OCI-LY7 (cell line): Measurements from ENCODE around the gene TSEN15. TPM values are rescaled to one million over a fixed set of nuclear protein-coding genes. Genes with fewer than 3 reads are reported as not detected.

ENCODE experiments used
- BruUV-seq: library from RNA; stranded (reverse); fragments of 400-500 nt; replicated peaks from 2 replicates; lab custom pipeline; 2021; lab: Mats Ljungman, UMichigan
- CTCF ChIA-PET: fragments of 300-600 bp; sonication (Branson Sonifier 250); formaldehyde crosslinking; loops from one replicate; lab custom pipeline; 2022; ENCODE audit warnings: antibody characterized with exemption; ENCODE audit not compliant: unreplicated experiment; lab: Charles Lee
- POLR2A ChIA-PET: fragments of 300-600 bp; sonication (Branson Sonifier 250); formaldehyde crosslinking; loops from one replicate; lab custom pipeline; 2022; ENCODE audit warnings: antibody characterized with exemption; lab: Charles Lee
- DNase-seq: peaks from one replicate; pipeline ENCODE4 v3.0.0-alpha.2; 2015; ENCODE audit warnings: low spot score
- H2AFZ ChIP-seq: fragments of 200-600 bp; sonication (generic), shearing (Covaris generic); 2 replicates; pipeline ENCODE4 v1.6.1; 2014; ENCODE audit warnings: mild to moderate bottlenecking, antibody characterized with exemption, low read length, moderate library complexity
- H3K27ac ChIP-seq: fragments of 200-600 bp; sonication (generic); 2 replicates; pipeline ENCODE4 v1.5.1; 2014; ENCODE audit warnings: mixed run types, low read depth, mild to moderate bottlenecking, moderate library complexity, low read length, inconsistent platforms; ENCODE audit not compliant: poor library complexity, severe bottlenecking
- H3K36me3 ChIP-seq: fragments of 200-600 bp; sonication (generic); 2 replicates; pipeline ENCODE4 v1.6.1; 2014; ENCODE audit warnings: mild to moderate bottlenecking, antibody characterized with exemption, low read length, moderate library complexity, mixed read lengths; ENCODE audit not compliant: insufficient read depth
- H3K4me1 ChIP-seq: fragments of 200-600 bp; sonication (generic); 2 replicates; pipeline ENCODE4 v1.5.1; 2014; ENCODE audit warnings: mild to moderate bottlenecking, low read length; ENCODE audit not compliant: insufficient read depth, poor library complexity, severe bottlenecking
- H3K4me2 ChIP-seq: fragments of 200-600 bp; sonication (generic); 2 replicates; pipeline ENCODE4 v1.6.1; 2014; ENCODE audit warnings: mild to moderate bottlenecking, low read length
- H3K4me3 ChIP-seq: fragments of 200-600 bp; sonication (generic); 2 replicates; pipeline ENCODE4 v1.5.1; 2014; ENCODE audit warnings: mild to moderate bottlenecking, low read depth, low read length; ENCODE audit not compliant: poor library complexity, severe bottlenecking
- H3K79me2 ChIP-seq: fragments of 200-600 bp; sonication (generic); 2 replicates; pipeline ENCODE4 v1.6.1; 2016; ENCODE audit warnings: low read depth, mild to moderate bottlenecking, low read length, moderate library complexity, mixed read lengths; ENCODE audit not compliant: insufficient read depth
- H3K9me2 ChIP-seq: fragments of 200-600 bp; sonication (generic); 2 replicates; pipeline ENCODE4 v1.6.1; 2016; ENCODE audit warnings: mild to moderate bottlenecking, low read length, mixed read lengths; ENCODE audit not compliant: insufficient read depth
- H3K9me3 ChIP-seq: fragments of 200-600 bp; sonication (generic); 2 replicates; pipeline ENCODE4 v1.6.1; 2014; ENCODE audit warnings: mild to moderate bottlenecking, mixed run types, low read length, mixed read lengths
- H4K20me1 ChIP-seq: fragments of 200-600 bp; sonication (generic); 2 replicates; pipeline ENCODE4 v1.6.1; 2014; ENCODE audit warnings: mild to moderate bottlenecking, antibody characterized with exemption, low read length, moderate library complexity, mixed read lengths; ENCODE audit not compliant: insufficient read depth
- EZH2phosphoT487 ChIP-seq: fragments of 200-600 bp; sonication (generic); IDR thresholded peaks from 2 replicates; pipeline ENCODE4 v1.6.1; 2018; ENCODE audit warnings: low read depth, borderline replicate concordance, mild to moderate bottlenecking, mixed run types, antibody characterized with exemption, low read length, moderate library complexity, mixed read lengths
- intact Hi-C: fragments of 100-400 bp; cut with micrococcal nuclease; formaldehyde crosslinking; loops from one replicate; pipeline ENCODE4 v1.10.0; 2022; ENCODE audit not compliant: unreplicated experiment
- total RNA-seq, 2 experiments: library from RNA; depleted of rRNA in 1 of 2; stranded (reverse); fragments of >200 nt in 1 of 2; shearing (Covaris generic) in 1 of 2; gene quantifications; 2 replicates each; pipeline ENCODE4 v1.2.3, GENCODE V29; 2014 to 2022
- TF ChIP-seq, protein P1 (sequence below): fragments of 200-600 bp; sonication (generic); conservative IDR thresholded peaks from 2 replicates; pipeline ENCODE4 v1.5.1; 2014; ENCODE audit warnings: mild to moderate bottlenecking, antibody characterized with exemption, low read length, moderate library complexity, mixed read lengths

Gene TSEN15
- total RNA-seq, 2 experiments from 2014 or later: 42.5 to 45.1 TPM

GRCh38 chr1:184033711-184034167 lies 17.8 kb upstream of the TSEN15 start:
- no peak for TF ChIP-seq EZH2phosphoT487
- TF ChIP-seq, protein P1, sequence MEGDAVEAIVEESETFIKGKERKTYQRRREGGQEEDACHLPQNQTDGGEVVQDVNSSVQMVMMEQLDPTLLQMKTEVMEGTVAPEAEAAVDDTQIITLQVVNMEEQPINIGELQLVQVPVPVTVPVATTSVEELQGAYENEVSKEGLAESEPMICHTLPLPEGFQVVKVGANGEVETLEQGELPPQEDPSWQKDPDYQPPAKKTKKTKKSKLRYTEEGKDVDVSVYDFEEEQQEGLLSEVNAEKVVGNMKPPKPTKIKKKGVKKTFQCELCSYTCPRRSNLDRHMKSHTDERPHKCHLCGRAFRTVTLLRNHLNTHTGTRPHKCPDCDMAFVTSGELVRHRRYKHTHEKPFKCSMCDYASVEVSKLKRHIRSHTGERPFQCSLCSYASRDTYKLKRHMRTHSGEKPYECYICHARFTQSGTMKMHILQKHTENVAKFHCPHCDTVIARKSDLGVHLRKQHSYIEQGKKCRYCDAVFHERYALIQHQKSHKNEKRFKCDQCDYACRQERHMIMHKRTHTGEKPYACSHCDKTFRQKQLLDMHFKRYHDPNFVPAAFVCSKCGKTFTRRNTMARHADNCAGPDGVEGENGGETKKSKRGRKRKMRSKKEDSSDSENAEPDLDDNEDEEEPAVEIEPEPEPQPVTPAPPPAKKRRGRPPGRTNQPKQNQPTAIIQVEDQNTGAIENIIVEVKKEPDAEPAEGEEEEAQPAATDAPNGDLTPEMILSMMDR: no peak
- DNase-seq: no peak
- Histone ChIP-seq H3K79me2 (no peaks in the 10 kb centered on the region), H3K4me2 (no peak overlapping the region), H3K36me3 (no peaks in the 10 kb centered on the region), H3K4me1 (no peaks in the 10 kb centered on the region), H4K20me1 (no peaks in the 10 kb centered on the region), H3K4me3 (no peak overlapping the region), H2AFZ (no peak overlapping the region), H3K9me2 (no peaks in the 10 kb centered on the region), H3K9me3 (no peaks in the 10 kb centered on the region), H3K27ac (no peak overlapping the region)
- BruUV-seq: no TSS peak
- POLR2A ChIA-PET: no interaction called here
- CTCF ChIA-PET: no interaction called here
- intact Hi-C loops: no loop called here

DNA sequence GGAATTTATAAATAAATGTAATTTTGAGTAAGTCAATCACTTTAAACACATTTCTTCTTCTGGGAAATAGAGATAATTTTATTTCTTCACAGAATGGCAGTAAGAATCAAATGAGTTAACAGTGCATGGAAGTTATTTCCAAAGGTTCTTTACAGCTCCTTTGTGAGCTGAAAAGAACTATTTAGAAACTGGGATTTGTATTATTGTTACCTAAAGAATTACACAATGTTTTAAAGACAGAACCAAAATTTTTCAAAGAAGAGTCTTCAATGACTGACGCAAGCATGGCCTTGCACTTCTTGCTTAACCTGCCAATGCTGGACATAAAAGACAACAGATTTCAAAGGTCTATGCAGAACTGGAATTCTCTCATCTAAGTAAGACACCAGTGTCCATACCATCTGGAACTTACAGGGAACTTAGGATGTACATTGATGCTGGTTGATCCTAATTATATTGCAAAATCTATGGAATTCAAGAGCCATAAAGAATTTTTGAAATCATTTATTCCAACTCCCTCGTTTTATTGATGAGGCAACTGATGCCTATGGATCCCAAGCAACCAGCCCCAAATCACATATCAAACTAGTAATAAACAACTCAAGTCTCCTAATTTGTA lies 16.7 kb upstream of the TSEN15 start:
- intact Hi-C loops: no loop called here
- CTCF ChIA-PET: no interaction called here
- TF ChIP-seq, protein P1: no peak
- TF ChIP-seq EZH2phosphoT487: no peak
- Histone ChIP-seq H3K36me3 (no peaks in the 10 kb centered on the region), H3K4me3 (no peak overlapping the region), H4K20me1 (no peaks in the 10 kb centered on the region), H3K9me2 (no peaks in the 10 kb centered on the region), H3K27ac (no peak overlapping the region), H3K4me1 (no peaks in the 10 kb centered on the region), H2AFZ (no peak overlapping the region), H3K4me2 (no peak overlapping the region), H3K79me2 (no peaks in the 10 kb centered on the region), H3K9me3 (no peaks in the 10 kb centered on the region)
- POLR2A ChIA-PET: interaction anchor here (1.0 kb wide), 1 partner anchor 16 kb away, joined by 3 read pairs; no protein-coding TSS in a partner anchor
- no TSS peak for BruUV-seq
- no peak for DNase-seq

DNA sequence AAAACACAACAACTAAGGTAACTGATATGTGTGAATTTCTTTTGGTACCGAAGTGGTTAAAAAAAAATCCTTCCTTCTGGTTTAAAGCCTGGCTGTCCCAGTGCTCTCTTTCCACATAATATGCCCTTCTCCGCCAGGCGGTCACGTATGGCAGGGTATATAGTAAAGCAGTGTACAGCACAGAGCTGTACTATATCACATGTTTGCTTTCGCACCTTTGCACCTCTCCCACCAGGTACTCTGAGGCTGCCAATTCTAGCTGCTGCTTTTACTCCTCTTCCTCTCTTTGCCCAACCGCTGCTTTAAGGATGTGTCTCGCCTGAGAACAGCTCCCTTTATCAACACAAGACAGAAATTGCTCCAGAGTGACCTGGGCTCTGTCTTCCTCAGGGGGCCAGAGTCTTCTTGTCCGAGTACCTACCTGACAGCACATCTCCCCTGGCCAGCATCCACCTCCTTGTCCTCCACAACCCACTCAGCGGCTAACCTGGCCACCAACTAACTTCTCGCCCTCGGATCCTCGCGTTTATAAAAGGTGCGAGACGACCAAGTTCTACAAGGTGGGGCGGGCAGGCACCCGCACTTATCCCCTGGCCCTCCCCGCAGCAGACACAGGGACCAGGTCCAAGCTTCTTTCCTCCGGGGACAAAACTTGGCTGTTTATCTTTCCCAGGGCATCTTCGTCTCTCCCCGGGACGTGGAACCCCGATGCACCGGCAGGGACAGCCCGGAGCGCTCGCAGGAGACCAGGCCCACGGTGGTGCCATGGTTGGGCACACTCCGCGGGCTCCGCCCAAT lies 15.6 kb upstream of the TSEN15 start:
- CTCF ChIA-PET: no interaction called here
- H3K4me2 ChIP-seq: no peak overlapping the region
- intact Hi-C loops: no loop called here

More for the DNA sequence above, 15.6 kb upstream of the TSEN15 start:
- H3K27ac ChIP-seq: no peak overlapping the region
- POLR2A ChIA-PET: no interaction called here
- H3K4me3 ChIP-seq: no peak overlapping the region
- no peaks in the 10 kb centered on the region for H3K4me1 ChIP-seq
- no peaks in the 10 kb centered on the region for H3K9me3 ChIP-seq
- BruUV-seq: no TSS peak
- H4K20me1 ChIP-seq: no peaks in the 10 kb centered on the region
- H2AFZ ChIP-seq: no peak overlapping the region
- H3K79me2 ChIP-seq: no peaks in the 10 kb centered on the region
- no peaks in the 10 kb centered on the region for H3K36me3 ChIP-seq
- H3K9me2 ChIP-seq: no peaks in the 10 kb centered on the region
- TF ChIP-seq, protein P1: no peak
- TF ChIP-seq EZH2phosphoT487: no peak
- DNase-seq: no peak
